Measurements from ENCODE around the gene TNS3. TPM values are rescaled to one million over a fixed set of nuclear protein-coding genes. Genes with fewer than 3 reads are reported as not detected.

TNS3 gene
- total RNA-seq, 1 donor from 2014 or later, result 6.1 TPM

- DNase-seq (ENCODE audit: low spot score in 2 of 2) (no peak), FAIRE-seq (no peak)
Observed at GRCh38 chr7:47362984-47363383, 218.9 kb downstream of the TNS3 start.

- FAIRE-seq (no peak), DNase-seq (ENCODE audit: low spot score in 2 of 2) (no peak)
Observed at GRCh38 chr7:47361746-47362215, 220.1 kb downstream of the TNS3 start.

- DNase-seq (ENCODE audit: low spot score in 2 of 2) (no peak), FAIRE-seq (no peak)
Observed at GRCh38 chr7:47361236-47361635, 220.7 kb downstream of the TNS3 start.

GRCh38 chr7:47360301-47360900 lies 221.5 kb downstream of the TNS3 start:
- no peak for FAIRE-seq
- no peak for DNase-seq (ENCODE audit: low spot score in 2 of 2)

- no peak for FAIRE-seq
Observed at GRCh38 chr7:47358944-47359588, 222.8 kb downstream of the TNS3 start.

GRCh38 chr7:47358357-47358756 lies 223.6 kb downstream of the TNS3 start:
- FAIRE-seq (no peak), DNase-seq (ENCODE audit: low spot score in 2 of 2) (no peak)

More at GRCh38 chr7:47358944-47359588, 222.8 kb downstream of the TNS3 start:
- no peak for DNase-seq (ENCODE audit: low spot score in 2 of 2)

- FAIRE-seq, result no peak
- no peak for DNase-seq (ENCODE audit: low spot score in 2 of 2)
Observed at GRCh38 chr7:47357863-47358262, 224.0 kb downstream of the TNS3 start.

GRCh38 chr7:47357361-47357760 lies 224.6 kb downstream of the TNS3 start:
- no peak for DNase-seq (ENCODE audit: low spot score in 2 of 2)
- no peak for FAIRE-seq

- no peak for FAIRE-seq
- DNase-seq (ENCODE audit: low spot score in 2 of 2), result no peak
Observed at GRCh38 chr7:47356261-47356660, 225.7 kb downstream of the TNS3 start.

- FAIRE-seq, result no peak
- no peak for DNase-seq (ENCODE audit: low spot score in 2 of 2)
Observed at GRCh38 chr7:47355684-47356083, 226.2 kb downstream of the TNS3 start.

GRCh38 chr7:47354831-47355541 lies 226.9 kb downstream of the TNS3 start:
- DNase-seq (ENCODE audit: low spot score in 2 of 2), result no peak
- FAIRE-seq, result no peak

- DNase-seq (ENCODE audit: low spot score in 2 of 2) (no peak), FAIRE-seq (no peak)
Observed at GRCh38 chr7:47354071-47354470, 227.8 kb downstream of the TNS3 start.

- DNase-seq (ENCODE audit: low spot score in 2 of 2) (no peak), FAIRE-seq (no peak)
Observed at GRCh38 chr7:47352394-47352968, 229.4 kb downstream of the TNS3 start.

DNA sequence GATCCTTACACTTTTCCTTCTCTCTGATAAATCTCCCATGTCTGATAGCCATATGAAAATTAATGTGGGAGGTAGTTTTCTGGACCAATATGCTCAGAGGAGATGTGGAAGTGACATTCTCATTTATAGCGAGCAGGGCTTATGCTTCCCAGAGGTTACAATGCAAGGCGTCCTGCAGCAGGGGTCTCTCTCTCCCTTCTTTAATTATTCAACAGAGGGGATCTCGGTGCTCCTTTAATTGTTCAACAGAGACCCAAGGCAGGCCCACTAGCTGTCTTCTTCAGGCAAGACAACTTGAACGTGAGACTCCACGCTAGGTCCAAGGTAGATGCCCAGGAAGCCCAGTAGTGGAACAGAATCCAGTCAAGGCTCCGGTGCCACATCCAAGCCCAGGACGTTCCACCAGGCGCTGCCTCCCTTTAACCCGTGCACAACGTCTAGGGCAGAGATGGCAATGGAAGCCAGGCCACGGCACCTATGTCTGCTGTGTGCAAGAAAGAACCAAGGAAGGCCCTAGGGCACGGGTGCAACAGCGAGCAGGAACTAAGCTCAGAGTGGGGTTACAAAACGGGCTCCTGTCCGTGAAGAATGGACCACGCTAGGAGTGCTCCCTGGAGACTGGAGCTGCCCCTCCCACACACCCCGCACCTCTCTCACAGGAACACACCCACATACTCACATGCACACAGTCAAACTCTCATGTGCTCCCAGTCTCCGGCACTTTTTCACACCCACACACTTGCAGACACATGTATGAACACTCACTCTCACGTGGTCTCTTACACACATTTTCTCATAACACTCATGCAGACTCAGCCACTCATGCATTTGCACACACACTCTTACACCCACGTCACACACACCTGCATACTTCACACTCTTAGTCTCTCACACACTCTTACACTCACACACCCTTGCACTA lies 230.4 kb downstream of the TNS3 start:
- peak in 1 of 2 donors; percentile 37 for DNase-seq (ENCODE audit: low spot score in 2 of 2)
- FAIRE-seq, result no peak

DNA sequence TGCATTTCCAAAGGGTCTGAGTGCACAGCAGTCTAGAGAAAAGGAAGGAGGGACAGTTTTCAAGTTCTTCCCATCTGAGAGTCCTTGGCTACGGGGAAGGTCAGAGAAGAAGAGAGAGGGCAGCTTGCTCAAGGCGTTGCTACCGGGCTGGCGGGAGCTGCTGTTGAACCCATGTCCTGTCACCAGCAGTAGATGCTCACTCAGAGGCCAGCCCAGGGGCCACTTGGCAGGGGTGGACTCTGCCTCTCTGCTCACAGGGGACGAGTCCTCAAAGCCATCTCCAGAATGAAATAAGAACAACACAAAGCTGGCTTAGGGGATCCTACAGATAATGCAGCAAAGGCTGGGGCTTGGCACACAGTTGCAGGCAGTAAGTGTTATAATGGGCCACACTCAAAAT lies 231.5 kb downstream of the TNS3 start:
- FAIRE-seq, result no peak
- no peak for DNase-seq (ENCODE audit: low spot score in 2 of 2)

GRCh38 chr7:47349401-47349800 lies 232.5 kb downstream of the TNS3 start:
- no peak for FAIRE-seq
- DNase-seq (ENCODE audit: low spot score in 2 of 2), result no peak

DNA sequence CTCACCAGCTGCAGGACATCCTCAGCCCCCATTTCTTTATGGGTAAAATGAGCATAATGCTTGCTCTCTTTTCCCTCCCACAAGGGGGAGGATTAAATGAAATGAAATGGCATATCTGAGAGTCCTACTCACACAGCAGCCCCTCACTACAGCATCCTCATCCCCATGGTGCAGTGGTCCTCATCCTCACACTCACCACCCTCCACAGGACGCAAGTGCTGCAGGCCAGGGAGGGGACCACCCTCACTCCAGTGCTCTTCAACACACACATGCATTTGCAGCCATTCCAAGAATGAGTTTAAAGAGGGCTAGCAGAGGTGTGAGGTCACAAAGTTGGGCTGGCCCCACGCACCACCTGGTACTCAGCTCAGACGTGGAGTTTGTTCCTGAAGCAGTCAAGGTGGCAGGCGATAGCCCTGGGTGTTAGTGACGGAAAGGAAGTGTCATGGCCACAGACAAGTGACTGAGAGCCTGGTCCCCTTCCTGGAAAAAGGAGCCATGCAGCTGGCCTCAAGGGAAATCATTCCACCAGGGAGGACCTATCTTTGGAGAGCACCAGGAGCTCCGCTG lies 234.0 kb downstream of the TNS3 start:
- FAIRE-seq (no peak), DNase-seq (ENCODE audit: low spot score in 2 of 2) (no peak)

DNA sequence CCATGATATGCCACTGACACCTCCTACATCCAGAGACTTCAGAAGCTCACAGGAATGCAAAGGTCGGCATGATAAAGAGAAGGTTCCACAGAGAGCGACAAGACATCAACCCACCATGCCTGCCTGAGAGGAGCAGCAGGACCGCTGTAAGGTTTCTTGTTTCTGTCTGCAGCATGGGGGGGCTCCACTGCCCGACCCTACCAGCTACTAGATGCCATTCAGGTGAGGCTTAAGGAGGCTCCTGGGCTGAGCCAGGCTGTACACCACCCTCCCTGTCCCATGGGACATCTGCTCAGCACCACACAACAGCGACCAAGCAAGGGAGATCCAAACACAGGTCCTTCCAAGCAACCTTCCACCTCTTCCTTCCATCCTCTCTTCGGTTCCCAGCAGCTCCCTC lies 234.6 kb downstream of the TNS3 start:
- DNase-seq (ENCODE audit: low spot score in 2 of 2) (no peak), FAIRE-seq (no peak)

- FAIRE-seq (no peak), DNase-seq (ENCODE audit: low spot score in 2 of 2) (no peak)
Observed at GRCh38 chr7:47346377-47346914, 235.5 kb downstream of the TNS3 start.

DNA sequence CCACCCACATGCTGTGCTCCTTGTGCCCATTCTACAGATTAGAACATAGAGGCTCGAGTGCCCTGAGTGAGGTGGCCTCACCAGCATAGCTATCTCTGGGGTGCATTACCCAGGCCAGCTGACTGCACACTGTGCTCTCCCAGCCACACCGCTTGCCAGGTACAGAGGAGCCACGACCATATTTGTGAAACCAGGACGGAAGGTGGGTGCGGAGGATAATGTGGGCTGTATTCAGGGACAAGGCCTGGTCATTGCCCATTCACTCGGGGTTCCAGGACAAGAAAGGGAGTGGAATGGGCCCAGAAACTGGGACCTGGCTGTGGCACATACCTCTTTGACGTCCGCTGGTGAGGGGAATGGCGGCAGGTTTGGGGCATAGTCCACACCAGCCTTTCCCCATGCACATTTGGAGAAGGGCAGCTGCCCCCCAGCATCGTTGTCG lies 236.0 kb downstream of the TNS3 start:
- FAIRE-seq, result no peak
- DNase-seq (ENCODE audit: low spot score in 2 of 2), result no peak
